SK-N-SH (cell line): ENCODE data around the gene DGCR6L. TPM values are rescaled to one million over a fixed set of nuclear protein-coding genes. Genes with fewer than 3 reads are reported as not detected.
"Not testable (repeated sequence)": the region's sequence is repeated elsewhere in the genome, so short reads cannot be mapped to it uniquely, and the experiment has no call there.

Experiments
- CTCF ChIA-PET: fragments of 300-600, 350-600 bp; formaldehyde crosslinking; extraction: SDS; loops from one replicate; lab custom pipeline; 2021; lab: Yijun Ruan, JAX
- POLR2A ChIA-PET: fragments of 350-600 bp; sonication (Branson Sonifier 250); formaldehyde crosslinking; extraction: SDS; loops from one replicate; lab custom pipeline; 2020; ENCODE audit warnings: antibody characterized with exemption, inconsistent platforms; lab: Yijun Ruan, JAX
- DNase-seq: peaks from one replicate; pipeline ENCODE4 v3.0.0; 2012
- H2AFZ ChIP-seq: fragments of 200-600 bp; sonication (generic); 2 replicates; pipeline ENCODE4 v1.8.1; 2016; ENCODE audit warnings: antibody characterized with exemption, mild to moderate bottlenecking, low read depth
- H3F3A ChIP-seq: fragments of 200-600 bp; sonication (generic); replicated peaks from 2 replicates; pipeline ENCODE3; 2016; ENCODE audit warnings: antibody characterized with exemption, mild to moderate bottlenecking; ENCODE audit not compliant: insufficient read depth
- H3K27ac ChIP-seq, 2 experiments: fragments of 200-500 bp in 1 of 2; fragments of 200-600 bp in 1 of 2; sonication (Bioruptor generic) in 1 of 2; sonication (generic), shearing (Covaris generic) in 1 of 2; 2 replicates each; pipeline versions ENCODE4 v1.5.1 to v1.6.1; 2014 to 2016; ENCODE audit warnings: low read depth in 2 of 2, inconsistent platforms in 1 of 2, low read length in 1 of 2, mild to moderate bottlenecking in 1 of 2, mixed read lengths in 1 of 2
- H3K27me3 ChIP-seq: fragments of 200-600 bp; sonication (generic), shearing (Covaris generic); 2 replicates; pipeline ENCODE4 v1.6.1; 2016; ENCODE audit warnings: mixed run types; ENCODE audit not compliant: insufficient read depth
- H3K36me3 ChIP-seq, 2 experiments: fragments of 200-500 bp in 1 of 2; fragments of 200-600 bp in 1 of 2; sonication (Bioruptor generic) in 1 of 2; sonication (generic) in 1 of 2; replicated peaks in 1 of 2; 2 replicates each; pipeline versions ENCODE3 to v1.5.1; 2014 to 2016; ENCODE audit warnings: low read length in 1 of 2, mild to moderate bottlenecking in 1 of 2; ENCODE audit not compliant: insufficient read depth in 2 of 2, control insufficient read depth in 1 of 2
- H3K4me1 ChIP-seq, 2 experiments: fragments of 200-500 bp in 1 of 2; fragments of 200-600 bp in 1 of 2; sonication (Bioruptor generic) in 1 of 2; sonication (generic), shearing (Covaris generic) in 1 of 2; 2 replicates each; pipeline versions ENCODE4 v1.5.1 to v1.6.1; 2014 to 2016; ENCODE audit warnings: low read depth in 1 of 2, low read length in 1 of 2, mixed run types in 1 of 2; ENCODE audit not compliant: insufficient read depth in 2 of 2, control insufficient read depth in 1 of 2
- H3K4me2 ChIP-seq: fragments of 200-600 bp; sonication (generic), shearing (Covaris generic); 2 replicates; pipeline ENCODE4 v1.6.1; 2017; ENCODE audit warnings: mixed run types
- H3K4me3 ChIP-seq, 2 experiments: fragments of 200-500 bp in 1 of 2; fragments of 200-600 bp in 1 of 2; sonication (Bioruptor generic) in 1 of 2; sonication (generic), shearing (Covaris generic) in 1 of 2; 2 replicates each; pipeline versions ENCODE4 v1.5.1 to v1.8.1; 2014 to 2016; ENCODE audit warnings: low read depth in 2 of 2, inconsistent platforms in 1 of 2, low read length in 1 of 2, mild to moderate bottlenecking in 1 of 2, mixed read lengths in 1 of 2, moderate library complexity in 1 of 2
- H3K79me2 ChIP-seq: fragments of 200-600 bp; sonication (generic); 2 replicates; pipeline ENCODE4 v1.8.1; 2017; ENCODE audit warnings: mild to moderate bottlenecking; ENCODE audit not compliant: insufficient read depth
- H3K9ac ChIP-seq: fragments of 200-600 bp; sonication (generic); 2 replicates; pipeline ENCODE4 v1.6.1; 2017; ENCODE audit warnings: mixed run types
- H3K9me2 ChIP-seq: fragments of 200-600 bp; sonication (generic); 2 replicates; pipeline ENCODE4 v1.6.1; 2017; ENCODE audit warnings: mixed run types
- H3K9me3 ChIP-seq: fragments of 200-600 bp; sonication (generic); 2 replicates; pipeline ENCODE4 v1.6.1; 2017; ENCODE audit warnings: mixed run types, mild to moderate bottlenecking, moderate library complexity
- H4K20me1 ChIP-seq: fragments of 200-600 bp; sonication (generic); 2 replicates; pipeline ENCODE4 v1.6.1; 2017; ENCODE audit warnings: mild to moderate bottlenecking, mixed run types; ENCODE audit not compliant: insufficient read depth
- ELF1 ChIP-seq: IDR thresholded peaks from 2 replicates; pipeline ENCODE4 v1.4.0; 2012
- EZH2phosphoT487 ChIP-seq: fragments of 200-600 bp; sonication (generic); IDR thresholded peaks from 2 replicates; pipeline ENCODE4 v1.6.1; 2017; ENCODE audit warnings: low read depth, mixed run types, mild to moderate bottlenecking, antibody characterized with exemption, moderate library complexity, borderline replicate concordance
- JUND ChIP-seq: IDR thresholded peaks from 2 replicates; pipeline ENCODE4 v1.4.0; 2012
- MAX ChIP-seq: IDR thresholded peaks from 2 replicates; pipeline ENCODE4 v1.4.0; 2012; ENCODE audit warnings: low read depth
- NRF1 ChIP-seq: IDR thresholded peaks from 2 replicates; pipeline ENCODE4 v1.6.1; 2012; ENCODE audit warnings: low read depth, mild to moderate bottlenecking, low read length
- RAD21 ChIP-seq: IDR thresholded peaks from 2 replicates; pipeline ENCODE4 v1.6.1; 2012; ENCODE audit warnings: mild to moderate bottlenecking, low read length
- RXRA ChIP-seq: IDR thresholded peaks from 2 replicates; pipeline ENCODE4 v1.4.0; 2012; ENCODE audit warnings: low read depth, mild to moderate bottlenecking, borderline replicate concordance
- WGBS: methylation state at CpG from one replicate; pipeline ENCODE4 v1.1.6; 2017; ENCODE audit warnings: low lambda C conversion rate; 5-methylcytosine and 5-hydroxymethylcytosine counted together
- polyA plus RNA-seq, 3 experiments: library from polyadenylated mRNA; depleted of rRNA; stranded (reverse); fragments of >200 nt; gene quantifications; 2 replicates each; pipeline ENCODE4 v1.2.3, GENCODE V29; 2012

Gene DGCR6L
- polyA plus RNA-seq, 1 of the 3 experiments (the other 2 are of a cell fraction): 59.8 TPM

- no peak for TF ChIP-seq RAD21
- no peak for TF ChIP-seq MAX
- TF ChIP-seq JUND: no peak
- TF ChIP-seq ELF1: no peak
- no peak for TF ChIP-seq RXRA
- TF ChIP-seq EZH2phosphoT487: no peak
- no peak for TF ChIP-seq NRF1
- CTCF ChIA-PET: interaction anchor here (0.6 to 1.8 kb wide), 2 partner anchors 44 to 119 kb away, joined by 3 to 9 read pairs; partner anchors contain the start of gene DGCR6L
- H3K36me3 ChIP-seq: no peaks in the 10 kb centered on the region
- no peaks in the 10 kb centered on the region for H3K9me2 ChIP-seq
- DNase-seq: no peak
- no peaks in the 10 kb centered on the region for H3K79me2 ChIP-seq
- H3K4me1 ChIP-seq: peaks cover 0 to 9% of the 10 kb centered on the region in 2 experiments; a peak in 1 of 4 replicates
- no peaks in the 10 kb centered on the region for H3K27me3 ChIP-seq
- no peak overlapping the region for H3K9ac ChIP-seq
- POLR2A ChIA-PET: no interaction called here
- no peak overlapping the region for H3K27ac ChIP-seq
- H2AFZ ChIP-seq: no peak overlapping the region
- H4K20me1 ChIP-seq: no peaks in the 10 kb centered on the region
- WGBS: 86% methylated on average over 13 of the region's 13 CpGs
- H3K4me2 ChIP-seq: no peak overlapping the region
- no peaks in the 10 kb centered on the region for H3F3A ChIP-seq
- no peak overlapping the region for H3K4me3 ChIP-seq
- no peaks in the 10 kb centered on the region for H3K9me3 ChIP-seq
Observed at GRCh38 chr22:20275836-20276235, 44.0 kb downstream of the DGCR6L start.

- H4K20me1 ChIP-seq, H3K4me3 ChIP-seq, H3K9me3 ChIP-seq, H3K9me2 ChIP-seq, H3K4me2 ChIP-seq, H3K9ac ChIP-seq, H3K27me3 ChIP-seq, DNase-seq, H3K36me3 ChIP-seq, POLR2A ChIA-PET, H2AFZ ChIP-seq, H3K79me2 ChIP-seq, H3K27ac ChIP-seq, H3F3A ChIP-seq: not testable (repeated sequence)
- 86% methylated on average over 7 of the region's 7 CpGs for WGBS
- H3K4me1 ChIP-seq: peaks cover 0 to 12% of the 10 kb centered on the region in 2 experiments; a peak in 1 of 4 replicates
- CTCF ChIA-PET: interaction anchor here (0.6 to 1.8 kb wide), 2 partner anchors 45 to 118 kb away, joined by 3 to 9 read pairs; partner anchors contain the start of gene DGCR6L
Observed at GRCh38 chr22:20275325-20275724, 44.5 kb downstream of the DGCR6L start.

GRCh38 chr22:20274374-20274773 lies 45.5 kb downstream of the DGCR6L start:
- H3K4me2 ChIP-seq, H3K9me2 ChIP-seq, H3K36me3 ChIP-seq, H3K79me2 ChIP-seq, H2AFZ ChIP-seq, H3F3A ChIP-seq, POLR2A ChIA-PET, H3K9ac ChIP-seq, H3K4me3 ChIP-seq, H3K27ac ChIP-seq, CTCF ChIA-PET, DNase-seq, H3K27me3 ChIP-seq, H4K20me1 ChIP-seq, H3K9me3 ChIP-seq: not testable (repeated sequence)
- peaks cover 0 to 16% of the 10 kb centered on the region in 2 experiments; a peak in 1 of 4 replicates for H3K4me1 ChIP-seq
- WGBS: no CpG with 5 or more reads among the region's 10 CpGs
